Adipose tissue (tissue), 3 donors: ENCODE data around the gene EDAR. TPM values are rescaled to one million over a fixed set of nuclear protein-coding genes. Genes with fewer than 3 reads are reported as not detected.

Experiments used
- H3K27ac ChIP-seq: one replicate; pipeline ENCODE4 v1.5.1; 2013; ENCODE audit warnings: low read depth, low read length
- WGBS, 3 donors: extraction: QIAGEN DNeasy Blood & Tissue Kit; methylation state at CpG; one replicate each; pipeline ENCODE4 v1.1.7; 2013; 5-methylcytosine and 5-hydroxymethylcytosine counted together
- polyA plus RNA-seq, 3 donors: library from polyadenylated mRNA; stranded (reverse); fragments of 200-250 nt; gene quantifications; one replicate each; pipeline ENCODE4 v1.2.3, GENCODE V29; 2013
- donor health status: healthy with polysubstance abuse.
- donor health status: Bipolar disorder and iron deficiency.
- donor health status: healthy.

EDAR gene
- polyA plus RNA-seq, 3 donors = 0.03 to 0.12 TPM; not detected in 1

DNA sequence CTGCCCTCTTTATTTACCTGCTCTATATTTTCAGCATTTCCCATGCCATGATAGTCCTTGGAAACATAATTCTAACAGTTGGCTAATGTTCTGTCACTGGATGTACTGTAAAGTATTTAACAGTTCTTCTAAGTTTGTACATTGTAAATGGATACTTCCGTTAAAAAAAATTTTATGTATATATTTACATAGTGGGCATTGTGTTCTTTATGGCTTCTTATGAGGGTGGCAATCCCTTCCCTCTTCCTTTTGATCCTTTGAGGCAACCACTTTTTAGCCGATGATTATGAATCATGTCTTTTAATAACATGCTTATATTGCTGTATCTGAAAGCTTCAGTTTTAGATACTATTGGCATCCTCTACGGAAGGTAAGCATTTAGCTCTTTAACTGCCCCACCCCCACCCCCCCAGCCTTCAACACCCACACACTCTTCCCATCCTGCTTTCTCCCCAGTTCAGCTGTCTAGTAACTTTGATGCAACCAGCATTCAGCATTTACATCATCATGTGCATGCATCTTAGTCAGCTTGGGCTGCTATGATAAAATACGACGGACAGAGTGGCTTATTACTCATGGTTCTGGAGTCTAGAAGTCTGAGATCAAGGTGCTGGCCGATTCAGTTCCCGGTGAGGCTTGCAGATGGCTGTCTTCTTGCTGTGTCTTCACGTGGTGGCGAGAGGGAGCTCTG, 21.0 kb upstream of the EDAR start:
- no peak overlapping the region for H3K27ac ChIP-seq
- 56 to 84% (median 80%) methylated on average over 9 of the region's 9 CpGs for WGBS, 3 donors

DNA sequence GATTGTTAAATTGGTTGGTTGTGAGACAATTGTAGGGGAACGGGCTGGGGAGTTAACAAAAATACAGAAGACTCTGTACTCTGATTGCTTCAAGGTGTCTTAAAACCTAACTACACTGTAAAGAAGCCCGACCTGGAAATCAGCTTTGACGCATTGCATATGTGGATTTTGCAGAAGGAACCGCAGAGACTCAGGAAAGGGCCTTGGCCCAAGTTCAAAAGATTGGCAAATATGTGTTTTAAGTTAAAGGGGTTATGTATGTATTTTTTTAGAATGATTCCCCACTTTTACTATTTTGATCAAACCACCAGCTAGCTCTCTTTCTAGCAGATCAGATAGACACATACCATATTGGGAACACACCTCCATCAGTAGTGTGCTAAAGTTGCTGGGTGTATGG, 18.0 kb upstream of the EDAR start:
- 48 to 84% (median 55%) methylated on average over 4 of the region's 4 CpGs for WGBS, 3 donors
- no peak overlapping the region for H3K27ac ChIP-seq

DNA sequence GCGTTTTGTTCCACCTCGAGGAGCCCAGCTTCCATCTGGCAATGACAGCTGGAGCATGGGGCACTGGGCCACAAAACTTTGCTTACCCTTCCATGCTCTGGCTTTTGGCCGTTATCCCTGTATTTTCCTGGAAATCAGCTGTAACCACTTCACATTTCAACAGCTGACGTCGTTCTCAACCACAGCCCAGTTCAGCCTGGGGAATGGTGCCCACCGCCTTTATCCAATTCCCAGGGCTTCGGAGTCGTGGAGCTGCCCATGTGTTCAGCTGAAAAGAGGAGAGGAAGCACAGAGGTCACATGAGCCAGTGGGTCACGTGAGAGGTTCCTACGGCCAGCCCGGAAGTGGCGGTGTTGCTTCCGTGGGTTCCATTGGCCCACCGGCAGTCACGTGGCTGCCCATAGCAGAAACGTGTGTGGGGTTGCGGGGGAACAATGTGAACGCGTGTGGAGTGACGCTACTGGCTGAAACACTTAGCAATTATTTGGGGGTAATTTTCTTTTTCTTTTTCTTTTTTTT, 16.7 kb upstream of the EDAR start:
- H3K27ac ChIP-seq = no peak overlapping the region
- WGBS, 3 donors = 78 to 82% (median 81%) methylated on average over 20 of the region's 20 CpGs

GRCh38 chr2:109001201-109001600, 12.2 kb upstream of the EDAR start:
- 76 to 87% (median 83%) methylated on average over 3 of the region's 3 CpGs for WGBS, 3 donors
- no peak overlapping the region for H3K27ac ChIP-seq

GRCh38 chr2:109000738-109001137, 11.7 kb upstream of the EDAR start:
- no peak overlapping the region for H3K27ac ChIP-seq
- WGBS, 3 donors = 76 to 87% (median 86%) methylated on average over 4 of the region's 4 CpGs

DNA sequence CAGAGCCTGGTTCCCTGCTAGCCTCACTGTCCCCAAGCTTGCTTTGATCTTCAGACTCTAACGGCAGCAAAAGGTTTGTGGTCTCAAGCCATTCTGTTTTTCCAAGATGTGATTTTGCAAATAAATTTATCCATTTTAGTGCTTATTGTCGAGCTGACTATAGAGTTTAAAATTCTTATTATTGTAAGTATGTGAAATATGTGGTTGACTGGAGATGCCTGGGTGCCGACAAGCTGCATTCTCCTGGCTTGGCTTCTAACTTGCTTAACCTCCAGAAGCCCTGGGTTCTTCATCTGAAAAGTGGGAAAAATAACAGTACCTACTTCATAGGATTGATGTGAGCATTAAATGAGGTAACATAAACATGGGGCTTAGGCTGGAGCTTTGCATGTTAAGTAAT, 9.9 kb upstream of the EDAR start:
- 73 to 84% (median 78%) methylated on average over 3 of the region's 3 CpGs for WGBS, 3 donors
- no peak overlapping the region for H3K27ac ChIP-seq

- WGBS, 3 donors = 79 to 85% (median 80%) methylated on average over 6 of the region's 6 CpGs
- no peak overlapping the region for H3K27ac ChIP-seq
Observed at GRCh38 chr2:108994178-108994577, 5.2 kb upstream of the EDAR start.

- WGBS, 3 donors = 74 to 89% (median 89%) methylated on average over 8 of the region's 8 CpGs
- H3K27ac ChIP-seq = no peak overlapping the region
Observed at GRCh38 chr2:108993095-108993937, 4.3 kb upstream of the EDAR start.

- H3K27ac ChIP-seq = no peak overlapping the region
- WGBS, 3 donors = 54 to 79% (median 69%) methylated on average over 18 to 19 of the region's 19 CpGs
Observed at GRCh38 chr2:108988076-108988795, 784 bp downstream of the EDAR start.

GRCh38 chr2:108986916-108987510, 2.0 kb downstream of the EDAR start:
- no peak overlapping the region for H3K27ac ChIP-seq
- 79 to 90% (median 85%) methylated on average over 7 of the region's 7 CpGs for WGBS, 3 donors

DNA sequence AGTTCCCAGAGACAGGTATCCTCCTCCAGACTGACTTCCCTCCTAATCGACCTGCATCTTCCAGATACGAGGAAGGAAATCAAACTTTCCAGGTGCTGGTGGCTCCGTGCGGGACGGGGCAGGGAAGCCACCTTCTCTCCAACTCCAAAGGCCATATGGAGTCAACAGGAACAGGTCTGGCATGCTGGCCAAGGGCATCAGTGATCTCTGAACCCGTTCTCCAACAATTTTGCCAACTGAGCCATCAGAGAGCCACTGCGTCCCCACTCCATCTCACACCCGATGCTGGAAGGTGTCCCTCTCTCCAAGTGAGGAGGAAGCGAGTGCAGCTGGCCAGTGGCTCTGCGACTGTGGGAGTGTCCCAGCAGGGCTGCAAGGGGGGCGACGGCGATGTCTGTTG, 5.4 kb downstream of the EDAR start:
- no peak overlapping the region for H3K27ac ChIP-seq
- 81 to 87% (median 84%) methylated on average over 13 of the region's 13 CpGs for WGBS, 3 donors

DNA sequence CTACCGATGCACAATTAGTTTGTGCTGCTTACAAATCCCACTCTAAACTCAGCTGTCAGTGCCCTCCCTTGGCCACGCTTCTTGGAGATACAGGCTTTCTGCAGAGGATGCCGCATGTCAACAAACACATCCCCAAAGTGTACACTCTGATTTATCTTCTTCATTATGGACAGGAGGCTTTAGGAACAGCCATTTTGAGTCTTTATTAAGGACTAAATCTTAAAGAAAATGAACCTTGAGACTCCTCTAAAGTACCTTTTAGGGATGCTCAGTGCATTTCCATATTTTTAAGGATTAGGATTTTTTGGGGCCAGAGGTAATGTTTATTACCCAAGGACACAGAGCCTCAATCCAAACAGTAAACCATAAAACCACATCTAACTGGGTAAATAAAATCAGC, 6.0 kb downstream of the EDAR start:
- WGBS, 3 donors = 79 to 90% (median 89%) methylated on average over 3 of the region's 3 CpGs
- H3K27ac ChIP-seq = no peak overlapping the region

DNA sequence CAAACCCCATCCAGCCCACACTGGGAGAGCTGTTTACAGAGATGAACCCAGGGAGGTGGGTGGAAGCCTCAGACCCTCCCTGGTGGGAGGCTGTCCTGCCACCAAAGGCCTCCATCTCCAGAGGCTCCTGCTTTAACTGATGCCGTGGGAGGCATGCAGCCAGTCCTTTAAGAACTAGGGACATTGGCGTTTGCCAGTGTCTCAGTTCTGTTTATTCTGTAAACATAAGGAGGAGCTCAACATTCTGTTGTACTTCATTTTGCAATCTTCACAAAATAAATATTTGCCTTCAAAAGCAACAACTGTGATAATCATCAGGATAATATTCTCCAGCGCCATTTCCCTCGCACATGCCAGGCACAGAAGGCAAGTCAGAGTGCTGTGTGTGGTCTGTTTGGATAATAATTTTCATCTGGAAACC, 6.8 kb downstream of the EDAR start:
- no peak overlapping the region for H3K27ac ChIP-seq
- 40 to 78% (median 66%) methylated on average over 4 of the region's 4 CpGs for WGBS, 3 donors

DNA sequence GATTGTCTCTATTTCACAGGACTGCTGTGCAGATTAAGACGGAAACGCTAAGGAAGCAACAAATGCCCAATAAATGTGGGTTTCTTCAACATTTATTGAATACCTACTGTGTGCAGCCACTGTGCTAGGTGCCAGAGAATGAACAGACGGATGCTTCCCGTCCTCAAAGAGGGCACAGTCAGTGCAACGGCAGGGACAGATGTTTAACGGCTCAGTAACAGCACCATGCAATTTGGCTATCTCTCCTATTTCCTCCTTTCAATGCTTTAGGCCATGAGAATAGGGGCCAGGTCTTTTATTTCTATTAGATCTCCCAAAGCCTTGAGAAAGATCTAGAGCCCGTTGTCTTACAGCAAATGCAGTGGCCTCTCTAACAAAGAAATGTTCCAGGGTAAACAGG, 7.2 kb downstream of the EDAR start:
- H3K27ac ChIP-seq = no peak overlapping the region
- WGBS, 3 donors = 54 to 83% (median 77%) methylated on average over 7 of the region's 7 CpGs

DNA sequence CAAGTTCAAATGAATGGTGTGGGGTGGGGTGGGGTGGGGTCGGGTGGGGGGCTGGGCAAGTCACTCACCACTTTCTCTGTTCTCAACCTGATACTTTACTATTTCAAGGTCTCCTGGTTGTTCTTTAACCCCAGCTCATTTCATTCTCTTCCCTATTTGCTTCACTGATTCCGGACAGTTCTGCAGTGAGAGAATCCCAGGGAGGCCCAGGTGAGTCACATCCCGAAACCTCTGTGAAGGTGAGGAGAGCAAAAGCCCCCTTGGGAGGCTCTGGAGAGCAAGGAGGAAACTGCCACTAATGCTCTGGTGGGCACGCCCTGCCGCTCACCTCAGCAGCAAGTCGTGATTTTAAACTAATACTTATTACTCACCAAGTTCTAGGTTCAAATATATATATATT, 8.9 kb downstream of the EDAR start:
- no peak overlapping the region for H3K27ac ChIP-seq
- 64 to 81% (median 73%) methylated on average over 6 of the region's 6 CpGs for WGBS, 3 donors

- 91 to 92% (median 91%) methylated on average over 3 of the region's 3 CpGs for WGBS, 3 donors
- no peak overlapping the region for H3K27ac ChIP-seq
Observed at GRCh38 chr2:108979461-108979860, 9.6 kb downstream of the EDAR start.

DNA sequence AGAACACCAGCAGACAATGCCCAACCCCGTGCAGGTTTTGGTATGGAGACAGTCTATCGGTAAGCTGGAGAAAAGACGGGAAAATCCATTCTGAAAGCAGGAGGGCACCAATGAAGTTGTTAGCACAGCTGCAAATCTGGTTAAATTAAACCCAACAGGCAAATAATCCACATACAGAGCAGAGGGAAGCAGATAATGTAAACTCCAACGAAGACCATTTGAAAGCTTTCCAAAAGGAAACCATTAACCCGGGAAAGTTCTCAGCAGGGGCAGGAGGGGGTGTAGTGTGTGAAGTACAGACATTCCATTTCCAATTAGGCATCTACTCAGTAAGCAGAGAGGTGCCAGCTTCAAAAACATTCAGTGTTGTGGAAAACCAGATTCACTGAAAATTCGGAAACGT, 10.3 kb downstream of the EDAR start:
- H3K27ac ChIP-seq = no peak overlapping the region
- WGBS, 3 donors = 16 to 46% (median 46%) methylated on average over 7 of the region's 7 CpGs

DNA sequence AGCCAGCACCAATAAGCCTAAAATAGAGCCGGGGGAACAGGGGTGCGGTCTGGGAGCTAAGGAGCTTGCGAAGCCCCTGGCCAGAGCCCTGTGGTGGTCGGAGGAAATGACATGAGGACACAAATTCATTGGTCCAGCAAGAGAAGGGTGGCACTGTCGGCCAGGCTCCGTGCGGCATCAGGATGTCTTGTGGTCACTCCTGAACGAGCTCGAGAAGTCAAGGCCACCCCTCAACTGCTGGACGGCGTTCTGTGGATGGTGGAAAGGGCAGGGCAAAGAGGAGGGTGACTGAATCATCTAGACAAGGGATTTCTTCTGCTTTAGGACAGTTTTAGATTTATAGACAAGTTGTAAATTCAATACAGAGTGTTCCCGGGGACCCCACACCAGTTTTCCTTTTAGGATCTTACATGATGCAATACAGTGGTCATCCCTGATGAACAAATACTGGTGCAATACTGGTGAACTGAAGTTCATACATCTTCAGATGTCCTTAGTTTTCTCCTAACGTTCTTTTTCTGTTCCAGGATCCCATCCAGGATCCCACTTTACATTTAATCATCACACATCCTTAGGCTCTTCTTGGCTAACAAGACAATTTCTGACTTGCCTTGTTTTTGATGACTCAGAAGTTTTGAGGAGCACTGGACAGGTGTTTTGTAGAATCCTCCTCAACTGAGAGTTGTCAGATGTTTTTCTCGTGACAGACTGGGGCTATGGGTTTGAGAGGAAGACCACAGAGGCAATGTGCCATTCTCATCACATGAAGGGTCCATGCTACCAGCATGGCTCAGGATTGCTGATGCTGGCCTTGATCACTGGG, 13.2 kb downstream of the EDAR start:
- H3K27ac ChIP-seq = no peak overlapping the region
- 83 to 89% (median 87%) methylated on average over 14 of the region's 14 CpGs for WGBS, 3 donors
